Renal cortex interstitium (tissue), 11 donors: ENCODE data around the gene LSM11. TPM values are rescaled to one million over a fixed set of nuclear protein-coding genes. Genes with fewer than 3 reads are reported as not detected.
A peak's percentile ranks its signal among the peaks of the same experiment; 100 is the strongest.

Experiments
- DNase-seq, 11 donors: peaks; one replicate each; pipeline ENCODE4 v3.0.0-alpha.2; 2013; ENCODE audit warnings: low read depth in 9 of 11, low spot score in 4 of 11; ENCODE audit errors: extremely low read depth in 1 of 11
- polyA plus RNA-seq, 3 donors: library from polyadenylated mRNA; unstranded; fragments of 120-200 nt; gene quantifications; one replicate each; pipeline ENCODE4 v1.2.1, GENCODE V29; 2013; ENCODE audit not compliant: insufficient read length in 3 of 3

The LSM11 gene
- polyA plus RNA-seq, 3 donors, result 7.9 to 8.2 (median 7.9) TPM

DNA sequence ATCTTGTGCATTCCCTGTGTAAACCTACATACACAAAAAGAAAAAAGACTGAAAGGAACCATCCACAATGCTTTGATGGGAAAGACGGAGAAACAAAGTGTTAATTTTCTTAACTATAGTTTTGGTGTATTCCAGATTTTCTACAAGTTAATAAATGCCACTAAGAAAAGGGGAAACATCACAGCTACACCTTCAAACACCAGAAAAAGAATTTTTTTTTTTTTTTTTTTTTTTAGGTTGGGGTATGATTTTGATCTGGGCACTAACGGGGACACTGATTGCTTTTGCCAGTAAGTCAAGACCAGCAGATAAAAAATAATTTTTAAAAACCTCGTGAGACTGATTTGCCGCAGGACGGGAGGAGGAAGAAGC is 12.6 kb upstream of the LSM11 start:
- no peak for DNase-seq

DNA sequence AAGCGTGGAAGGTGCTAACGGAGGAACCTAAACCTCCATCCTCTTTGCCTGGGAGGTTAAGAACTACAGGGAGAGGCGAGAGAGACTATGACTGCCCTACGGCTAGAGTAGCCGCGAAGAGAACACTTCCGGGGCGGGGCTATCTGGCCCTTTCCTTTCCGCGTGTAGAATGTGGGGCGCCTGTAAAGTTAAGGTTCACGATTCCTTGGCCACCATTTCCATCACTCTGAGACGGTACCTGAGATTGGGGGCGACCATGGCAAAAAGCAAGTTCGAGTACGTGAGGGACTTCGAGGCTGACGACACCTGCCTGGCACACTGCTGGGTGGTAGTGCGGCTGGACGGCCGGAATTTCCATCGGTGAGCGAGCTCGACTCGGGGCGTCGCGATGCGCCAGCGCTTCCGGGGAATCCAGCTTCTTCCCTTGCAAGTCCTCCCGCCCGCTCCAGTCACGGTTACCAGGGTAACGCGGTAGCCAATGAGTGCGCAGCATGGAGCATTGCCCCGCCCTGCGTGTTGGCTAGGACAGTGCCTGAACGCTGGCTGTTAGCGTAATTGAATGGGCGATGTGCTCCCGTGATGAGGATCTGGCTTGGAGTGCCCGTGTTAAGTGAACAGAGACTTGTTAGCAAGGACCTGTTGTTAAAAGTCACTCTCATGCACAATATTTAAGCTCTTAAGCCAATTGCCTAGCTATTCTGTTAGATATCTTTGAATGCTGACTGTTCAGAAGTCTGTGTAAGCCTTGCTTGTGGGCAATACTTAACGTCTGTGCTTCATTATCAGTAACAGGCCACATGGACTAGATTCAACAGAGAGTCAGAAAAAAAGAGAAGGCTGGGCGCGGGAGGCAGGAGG is 12.0 kb upstream of the LSM11 start, which contains the start of gene THG1L:
Gene THG1L (plus strand): TSS at position 149 of the 858 bp plus-strand sequence. CDS start 21 bp downstream, at position 170.
- peak; percentile 93 to 98 (median 96) for DNase-seq

DNA sequence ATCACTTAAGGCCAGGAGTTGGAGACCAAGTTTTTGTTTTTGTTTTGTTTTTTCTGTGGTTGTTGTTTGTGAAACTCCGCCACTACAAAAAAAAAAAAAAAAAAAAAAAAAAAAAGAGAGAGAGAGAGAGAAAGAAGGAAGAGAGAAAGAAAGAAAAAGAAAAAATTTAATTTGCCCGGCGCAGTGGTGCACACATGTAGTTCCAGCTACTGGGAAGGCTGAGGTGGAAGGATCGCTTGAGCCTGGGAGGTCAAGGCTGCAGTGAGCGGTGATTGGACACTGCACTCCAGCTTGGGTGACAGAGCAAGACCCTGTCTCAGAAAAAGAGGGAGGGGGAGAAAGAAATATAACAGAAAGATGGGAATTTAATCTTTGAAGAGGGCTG is 11.4 kb upstream of the LSM11 start:
- DNase-seq, result no peak

DNA sequence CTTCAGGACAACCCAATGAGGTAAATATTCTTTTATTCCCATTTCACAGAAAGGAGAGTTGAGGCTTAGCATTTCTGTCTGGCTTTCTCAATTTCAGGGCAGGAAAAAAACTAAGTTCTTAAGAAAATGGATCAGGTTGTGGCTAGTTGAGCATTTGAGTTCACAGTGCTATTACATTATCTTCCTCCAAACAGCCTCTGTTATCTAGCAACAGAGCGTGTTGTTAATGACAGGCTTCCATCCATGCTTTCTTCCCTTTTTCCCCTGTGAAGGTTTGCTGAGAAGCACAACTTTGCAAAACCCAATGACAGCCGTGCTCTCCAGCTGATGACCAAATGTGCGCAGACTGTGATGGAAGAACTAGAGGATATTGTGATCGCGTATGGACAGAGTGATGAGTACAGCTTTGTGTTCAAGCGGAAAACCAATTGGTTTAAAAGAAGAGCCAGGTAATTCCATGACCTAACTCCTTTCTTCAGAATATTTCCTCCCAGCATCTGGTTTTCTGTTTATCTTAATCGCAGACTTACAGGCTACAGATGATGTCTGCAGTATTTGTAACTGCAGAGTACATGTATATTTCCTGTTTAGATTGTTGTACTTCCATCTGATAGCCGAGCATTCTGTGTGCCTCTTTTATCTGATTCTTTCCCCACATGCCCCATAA is 10.8 kb upstream of the LSM11 start:
- no peak for DNase-seq

DNA sequence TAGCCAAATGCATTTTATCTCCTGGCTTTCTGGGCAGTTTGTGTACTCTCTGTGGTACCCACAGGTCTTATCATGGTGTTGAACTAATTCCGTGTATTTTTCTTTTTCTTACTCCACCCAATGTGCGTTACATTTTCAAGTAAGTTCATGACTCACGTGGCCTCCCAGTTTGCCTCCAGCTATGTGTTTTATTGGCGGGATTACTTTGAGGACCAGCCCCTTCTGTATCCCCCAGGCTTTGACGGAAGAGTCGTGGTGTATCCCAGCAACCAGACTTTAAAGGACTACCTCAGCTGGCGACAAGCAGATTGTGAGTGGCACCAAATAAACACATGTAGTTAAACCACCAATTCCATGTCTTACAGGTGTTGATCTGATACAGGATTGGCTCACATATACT is 9.1 kb upstream of the LSM11 start:
- DNase-seq, result no peak

DNA sequence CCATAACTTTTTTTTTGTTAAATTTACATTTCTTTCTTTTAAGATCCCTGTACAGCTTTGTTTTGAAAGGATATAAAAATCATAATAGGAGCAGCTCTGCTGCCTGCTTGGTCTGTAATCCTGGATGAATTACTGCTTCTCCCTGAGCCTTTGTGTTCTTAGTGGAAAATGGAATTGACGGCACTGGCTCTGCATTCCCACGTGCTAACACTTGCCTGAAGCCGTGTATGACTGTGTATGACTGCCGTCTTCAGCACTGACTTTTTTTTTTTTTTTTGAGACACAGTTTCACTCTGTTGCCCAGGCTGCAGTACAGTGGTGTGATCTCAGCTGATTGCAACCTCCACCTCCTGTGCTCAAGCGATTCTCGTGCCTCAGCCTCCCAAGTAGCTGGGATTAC is 7.5 kb upstream of the LSM11 start:
- DNase-seq, result no peak

DNA sequence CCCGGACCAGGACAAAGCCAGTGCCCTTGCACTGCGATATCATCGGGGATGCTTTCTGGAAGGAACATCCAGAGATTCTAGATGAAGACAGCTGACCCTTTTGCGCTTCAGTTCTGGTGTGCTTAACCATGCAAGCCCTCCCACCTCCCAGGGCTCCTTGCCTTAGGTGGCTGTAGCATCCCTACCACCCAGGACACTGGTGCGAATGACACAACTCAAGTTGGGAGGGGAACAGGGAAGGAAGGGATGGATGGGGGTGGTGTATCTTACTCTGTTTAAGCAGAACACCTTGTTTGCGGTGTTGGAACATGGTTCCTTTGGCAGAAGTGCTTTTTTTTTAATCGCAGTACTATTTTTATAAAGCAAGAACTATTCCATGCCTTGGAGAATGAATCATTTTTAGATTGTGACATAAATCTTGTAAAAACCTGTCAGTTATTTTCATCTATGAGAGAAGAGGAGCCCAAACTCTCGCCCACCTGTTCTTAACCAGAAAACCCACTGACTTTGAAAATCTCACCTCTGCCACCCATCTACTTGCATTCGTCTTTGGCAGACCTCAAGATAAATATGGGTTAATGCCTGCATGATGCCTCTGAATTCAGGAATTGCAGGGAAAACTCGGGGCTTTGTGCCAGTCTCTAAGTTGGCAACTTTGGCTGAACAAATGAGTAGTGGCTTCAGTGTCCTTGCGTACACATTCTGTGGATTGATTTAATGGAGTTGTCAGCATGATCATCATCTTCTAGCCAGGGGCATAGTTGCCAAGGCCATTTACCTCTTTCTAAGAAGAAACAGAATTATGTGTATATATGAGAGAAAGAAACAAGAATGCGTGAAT is 3.9 kb upstream of the LSM11 start:
- no peak for DNase-seq

DNA sequence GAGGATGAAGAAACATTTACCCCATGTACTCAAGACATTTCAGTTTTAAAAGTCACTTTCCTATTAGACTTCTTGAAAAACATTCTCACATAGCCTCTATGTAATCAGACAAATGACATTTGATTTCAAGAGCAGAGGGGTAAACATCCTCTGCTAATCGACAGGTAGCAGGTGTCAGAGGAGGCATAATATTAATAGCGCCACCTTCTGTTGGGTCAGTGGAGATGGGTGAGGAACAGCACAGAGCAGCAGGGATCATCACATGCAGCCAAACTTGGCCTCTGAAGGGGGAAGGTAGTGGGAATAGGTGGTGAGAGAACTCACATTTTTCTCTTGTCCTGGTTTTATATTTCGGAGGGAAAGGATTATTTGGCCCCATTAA is 3.3 kb upstream of the LSM11 start:
- DNase-seq, result no peak

DNA sequence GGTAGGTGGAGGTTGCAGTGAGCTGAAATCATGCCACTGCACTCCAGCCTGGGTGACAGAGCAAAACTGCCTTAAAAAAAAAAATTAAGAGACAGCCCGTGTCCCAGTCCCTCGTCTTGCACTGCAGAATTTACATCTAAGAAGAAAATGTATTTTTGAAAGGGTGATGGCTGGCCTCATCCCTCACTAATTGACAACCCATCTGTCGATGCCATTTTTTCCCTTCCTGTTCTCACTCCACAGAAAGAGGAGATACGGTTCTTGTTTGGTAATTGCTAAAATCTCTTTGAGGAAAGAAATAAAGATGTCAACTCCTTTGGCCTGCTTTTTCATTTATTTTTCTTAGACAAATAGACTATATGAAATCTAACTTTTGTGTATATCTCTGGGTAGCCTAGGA is 2.4 kb upstream of the LSM11 start:
- DNase-seq, result no peak

DNA sequence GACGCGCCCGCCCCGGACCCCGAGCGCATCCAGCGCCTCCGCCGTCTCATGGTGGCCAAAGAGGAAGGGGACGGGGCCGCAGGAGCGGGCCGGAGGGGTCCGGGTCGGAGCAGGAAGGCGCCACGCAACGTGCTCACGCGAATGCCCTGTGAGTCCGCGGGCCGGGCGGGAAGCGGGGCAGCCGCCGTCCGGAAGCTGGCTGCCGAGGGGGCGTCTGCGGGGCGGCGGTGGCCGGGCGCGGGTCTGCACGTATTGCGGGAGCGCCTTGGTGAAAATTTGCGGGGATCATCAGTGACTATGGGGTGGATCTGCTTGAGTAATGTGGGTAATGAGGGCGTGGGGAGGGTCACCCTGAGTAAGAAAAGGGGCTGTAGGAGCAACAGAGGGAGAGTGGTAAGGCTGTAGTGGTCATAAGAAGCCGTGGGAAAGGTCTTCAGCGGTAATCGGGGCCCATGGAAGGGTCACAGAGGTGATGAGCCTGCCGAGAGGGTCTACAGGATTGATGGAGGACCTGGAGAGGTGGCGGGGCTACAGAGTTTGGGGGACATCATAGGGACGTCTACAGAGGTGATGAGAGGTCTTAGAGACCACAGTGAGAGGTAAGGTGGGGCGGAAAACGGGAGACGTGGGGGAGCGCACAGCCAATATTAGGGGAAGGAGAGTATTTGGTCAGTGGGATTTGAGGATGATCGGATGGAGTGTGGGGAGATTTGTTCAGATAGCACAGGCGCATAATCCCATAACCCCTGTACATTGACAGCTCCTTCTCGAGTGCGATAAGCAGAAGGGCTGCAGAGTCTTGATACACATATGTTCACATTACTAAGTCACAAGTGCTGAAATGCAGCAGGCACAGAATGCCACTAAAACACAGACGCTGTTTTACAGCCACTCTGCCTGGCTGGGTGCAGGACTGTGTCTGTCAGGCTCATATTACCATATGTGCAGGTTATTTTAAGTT is 819 bp downstream of the LSM11 start:
- DNase-seq, result no peak

DNA sequence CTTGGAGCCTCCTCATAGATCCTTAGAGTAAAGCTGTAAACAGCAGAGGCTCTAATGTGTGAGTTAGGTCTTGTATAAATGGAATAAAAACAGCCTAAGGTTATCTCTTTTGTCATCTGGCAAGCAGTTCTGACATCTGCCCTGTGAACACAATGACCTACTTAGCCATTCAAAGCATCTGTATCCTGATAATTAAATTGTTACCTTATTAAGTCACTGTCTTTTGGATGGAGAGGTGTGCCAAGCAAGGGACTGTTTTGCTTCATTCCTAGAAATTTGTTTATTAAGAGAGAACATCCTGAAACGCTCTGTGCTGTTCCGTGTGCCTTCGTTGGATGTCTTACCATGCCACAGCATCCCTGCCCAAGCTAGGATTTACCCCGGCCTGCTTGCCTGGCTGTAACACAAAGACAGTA is 1.5 kb downstream of the LSM11 start:
- DNase-seq, result no peak

DNA sequence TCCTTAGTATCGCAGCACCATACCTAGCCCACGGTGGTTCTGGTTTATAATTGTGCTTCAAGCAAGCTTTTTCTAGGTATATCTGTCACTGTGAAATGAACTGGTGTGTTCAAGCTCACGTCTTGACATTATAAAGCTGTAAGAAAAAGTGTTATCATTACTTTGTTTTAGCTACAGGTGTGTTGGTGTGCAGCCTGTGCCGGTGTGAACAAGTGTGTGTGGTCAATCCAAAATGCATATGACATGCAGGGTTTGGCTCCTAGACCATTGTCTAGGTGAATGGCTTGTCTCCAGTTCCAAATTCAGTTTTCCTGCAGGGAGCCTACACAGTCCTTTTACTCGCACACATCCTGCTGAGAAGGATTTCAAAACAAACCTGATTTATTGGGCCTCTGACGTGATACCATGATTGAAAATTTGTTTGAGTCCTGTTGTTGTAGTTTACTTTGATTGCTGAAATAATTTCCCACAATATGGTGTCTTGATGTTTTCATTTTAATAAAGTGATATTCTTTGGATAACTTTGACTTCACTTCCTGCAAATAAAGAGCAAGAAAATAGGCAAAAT is 3.7 kb downstream of the LSM11 start:
- no peak for DNase-seq

DNA sequence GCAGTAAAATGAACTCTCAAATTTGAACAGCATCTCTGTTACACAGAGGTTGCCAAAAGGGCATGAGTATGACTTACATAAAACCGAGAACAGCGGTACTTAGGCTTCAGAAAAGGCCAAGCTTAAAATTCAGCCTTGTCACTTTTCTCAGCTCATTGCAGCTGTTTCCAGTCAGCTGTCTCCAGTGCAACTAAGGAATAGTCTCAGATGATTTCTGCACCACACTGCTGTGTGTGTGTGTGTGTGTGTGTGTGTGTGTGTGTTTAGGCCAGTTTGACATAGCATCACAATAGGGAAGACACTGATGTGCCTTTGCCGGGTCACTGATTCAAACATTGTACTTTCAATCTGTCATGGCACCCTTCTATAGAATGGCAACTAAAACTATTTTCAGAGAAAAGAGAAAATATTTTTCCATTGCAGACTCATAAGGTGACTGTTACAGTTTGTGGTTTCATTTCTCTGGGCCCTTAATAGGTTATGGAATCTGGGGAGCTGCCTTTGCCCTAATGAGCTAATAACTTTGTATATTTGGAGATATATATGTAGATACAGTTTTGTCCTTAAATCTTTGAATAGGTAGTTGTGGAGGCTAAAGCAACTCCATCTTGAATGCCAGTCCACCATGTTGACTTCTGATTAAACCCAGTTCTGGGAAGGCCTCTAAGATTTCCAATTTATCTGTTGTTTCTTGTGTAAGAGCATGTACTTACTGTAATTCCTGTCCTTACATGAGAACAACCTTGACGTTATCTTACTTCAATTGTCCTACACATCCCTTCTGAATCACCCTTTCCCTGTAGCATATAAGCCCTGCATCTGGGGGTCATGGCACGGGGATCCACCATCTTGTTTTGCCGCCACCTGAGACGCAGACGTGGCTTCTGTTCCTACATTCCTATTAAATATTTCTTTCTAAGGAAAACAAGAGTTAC is 4.5 kb downstream of the LSM11 start:
- peak in 1 of 11 donors; percentile 16 for DNase-seq

DNA sequence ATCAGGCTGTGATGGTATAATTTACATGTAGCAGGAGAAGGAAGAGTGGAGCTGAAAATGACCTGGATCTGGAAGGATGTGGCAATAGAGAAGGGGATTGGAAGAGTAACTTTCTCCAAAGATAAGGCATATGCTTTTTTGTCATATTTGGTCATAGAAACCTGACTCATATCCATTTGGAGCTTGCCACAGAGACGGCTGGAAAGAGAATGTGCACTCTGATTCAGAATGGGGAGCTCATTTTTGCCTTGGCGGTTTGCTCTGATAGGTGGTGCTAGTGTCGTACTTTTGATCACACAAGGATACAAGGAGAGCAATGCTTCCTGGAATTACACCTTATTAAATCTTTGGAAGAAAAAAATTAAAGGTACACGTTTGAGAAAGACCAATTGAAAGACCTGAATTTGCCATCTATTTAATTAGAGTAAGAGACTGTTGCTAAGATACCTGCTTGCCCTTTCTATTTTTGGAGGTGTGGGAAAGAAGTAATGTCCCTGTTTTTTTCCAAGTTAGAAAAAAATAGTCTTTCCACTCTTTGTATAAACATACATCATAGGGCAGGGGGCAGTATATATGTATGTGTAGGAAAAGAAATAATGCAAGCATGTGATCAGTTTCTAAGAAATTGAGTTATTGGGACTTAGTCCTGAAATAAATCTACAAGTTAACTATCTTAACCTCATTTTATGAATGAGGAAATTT is 5.4 kb downstream of the LSM11 start:
- no peak for DNase-seq

DNA sequence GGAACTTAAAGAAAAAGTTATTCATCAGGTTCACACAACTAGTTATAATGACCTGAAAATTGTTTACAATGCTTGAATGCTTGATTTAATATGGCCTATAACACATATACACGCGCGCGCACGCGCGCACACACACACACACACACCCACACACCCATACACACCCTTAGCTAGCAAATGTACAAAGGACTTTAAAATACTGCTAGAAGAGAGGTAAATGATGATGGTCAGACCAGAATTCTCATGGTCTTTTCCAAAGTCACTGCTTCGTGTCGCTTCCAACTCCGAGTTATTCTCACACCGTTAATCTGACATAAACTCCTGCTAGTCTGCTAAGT is 5.9 kb downstream of the LSM11 start:
- no peak for DNase-seq

DNA sequence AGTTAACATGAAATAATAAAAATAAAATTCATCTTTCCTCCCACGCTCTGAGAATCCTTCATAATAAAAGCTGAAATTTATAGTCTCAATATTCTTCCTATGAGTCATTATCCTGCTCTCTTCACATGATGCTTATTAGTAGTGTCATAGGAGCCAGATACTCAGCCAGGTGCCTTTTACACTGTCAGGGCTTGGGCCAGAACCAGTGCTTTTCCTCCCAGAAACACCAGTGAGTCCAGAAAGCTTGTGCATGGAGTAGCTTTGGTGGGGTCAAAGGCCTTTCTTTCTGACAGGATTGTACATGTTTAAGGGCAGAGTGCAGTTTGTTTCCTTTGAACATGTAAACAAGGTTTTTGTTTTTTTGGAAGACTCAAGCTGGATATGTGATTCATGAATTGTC is 6.8 kb downstream of the LSM11 start:
- DNase-seq, result no peak

DNA sequence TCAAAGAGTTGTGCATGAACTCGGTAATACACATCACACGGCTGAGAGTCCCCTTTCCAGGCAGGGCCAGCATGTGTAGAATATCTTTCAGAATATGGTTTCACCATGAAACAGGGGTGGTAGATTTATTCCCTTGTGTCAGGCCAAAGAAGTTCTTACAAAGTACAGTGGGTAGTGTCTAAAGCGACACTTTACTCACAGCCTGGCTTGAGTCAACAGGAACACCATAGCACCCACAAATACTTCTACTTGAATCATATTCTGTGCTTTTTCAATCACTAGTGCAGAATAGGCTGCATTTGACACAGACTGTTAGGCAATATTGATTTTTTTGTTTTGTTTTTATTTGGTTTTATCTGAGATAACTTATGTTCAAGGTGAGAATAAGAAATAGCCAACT is 12.6 kb downstream of the LSM11 start:
- no peak for DNase-seq
